ENCODE measurements around the gene ZEB2.

The ZEB2 gene

DNA sequence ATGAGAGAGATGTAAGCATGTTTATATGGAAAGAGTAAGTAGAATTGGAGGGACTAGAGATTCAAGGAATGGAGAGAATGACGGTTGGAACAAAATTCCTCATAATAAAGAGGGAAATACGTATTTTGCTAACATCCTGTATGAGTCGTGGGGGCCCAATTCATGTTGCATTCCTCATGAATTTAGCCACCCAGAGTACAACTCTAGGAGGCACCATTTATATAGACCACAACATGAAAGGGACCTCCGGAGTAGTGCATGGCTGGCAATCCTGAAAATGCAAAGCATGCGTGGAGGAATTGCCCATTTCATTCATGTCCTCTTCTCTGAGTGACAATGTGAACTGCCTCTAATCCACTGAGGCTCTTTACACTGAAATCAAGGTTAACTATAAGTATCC lies 168.2 kb downstream of the ZEB2 start:
- DNase-seq (ENCODE audit: low read depth in 2 of 2), result no peak

DNA sequence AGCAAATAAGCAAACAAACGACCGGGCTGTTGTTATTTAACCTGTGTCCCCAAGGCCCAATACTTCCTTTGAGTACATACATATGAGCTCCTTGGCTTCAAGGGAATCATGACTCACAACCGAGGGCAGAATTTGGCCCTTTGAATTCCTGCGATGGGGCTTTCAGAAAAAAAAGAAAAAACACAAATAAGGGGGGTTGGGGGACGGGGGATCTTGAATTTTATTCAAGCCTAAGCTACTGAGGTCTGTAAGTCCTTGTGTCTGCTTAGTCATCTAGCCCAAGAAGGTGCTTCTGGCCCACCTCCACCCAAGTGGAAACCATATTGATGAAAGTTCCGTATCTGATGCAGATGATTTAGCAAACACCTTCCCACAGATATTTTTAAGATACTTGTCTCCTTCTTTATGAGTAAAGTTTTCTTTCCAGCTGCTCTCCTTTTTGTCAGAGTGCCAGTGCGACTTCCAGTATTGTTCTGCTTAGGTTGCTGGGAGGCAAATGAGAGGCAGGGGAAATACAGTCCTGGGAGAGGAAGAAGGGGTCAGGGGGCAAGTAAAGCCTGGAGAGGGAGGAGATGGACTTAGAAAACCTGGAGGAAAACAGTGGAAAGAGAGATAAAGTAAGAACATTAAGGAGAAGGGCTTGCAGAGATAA lies 169.6 kb downstream of the ZEB2 start:
- DNase-seq (ENCODE audit: low read depth in 2 of 2), result no peak

DNA sequence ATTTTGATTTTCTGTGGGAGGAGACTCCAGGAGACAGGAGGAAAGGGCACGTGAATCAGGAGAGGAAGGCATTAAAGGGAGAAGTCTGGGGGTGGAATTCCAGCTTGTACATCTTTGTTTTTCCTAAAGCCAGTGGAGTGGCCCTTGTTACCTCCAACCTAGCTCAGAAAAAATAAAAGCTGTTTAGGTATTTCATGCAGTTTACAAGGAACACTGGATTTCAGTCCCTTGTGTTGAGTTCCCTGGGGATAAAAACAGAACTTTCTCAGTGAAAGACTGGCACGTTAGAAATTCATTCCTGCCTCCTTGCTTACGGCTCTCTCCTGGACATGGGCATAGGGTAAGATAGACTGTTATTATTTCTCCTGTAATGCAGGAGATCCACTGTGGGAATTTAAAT lies 170.2 kb downstream of the ZEB2 start:
- no peak for DNase-seq (ENCODE audit: low read depth in 2 of 2)

DNA sequence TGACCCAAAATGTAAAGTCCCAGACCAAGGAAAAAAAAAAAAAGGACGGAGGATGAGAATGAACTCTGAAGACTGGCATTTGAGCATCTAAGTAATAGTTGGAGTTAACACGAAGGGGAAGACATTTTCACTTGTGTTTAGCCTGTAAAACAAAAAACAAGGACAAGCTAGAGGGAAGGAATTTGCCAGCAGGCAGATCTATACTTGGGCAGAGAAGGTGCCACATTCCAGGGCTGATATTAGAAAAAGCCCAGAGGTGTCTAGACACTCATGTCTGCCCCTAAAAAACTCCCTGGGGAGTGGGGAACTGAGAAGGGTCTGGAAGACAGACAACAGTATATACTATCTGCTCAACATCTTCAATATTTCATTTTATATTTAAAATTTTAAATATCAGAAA lies 171.1 kb downstream of the ZEB2 start:
- DNase-seq (ENCODE audit: low read depth in 2 of 2), result no peak

DNA sequence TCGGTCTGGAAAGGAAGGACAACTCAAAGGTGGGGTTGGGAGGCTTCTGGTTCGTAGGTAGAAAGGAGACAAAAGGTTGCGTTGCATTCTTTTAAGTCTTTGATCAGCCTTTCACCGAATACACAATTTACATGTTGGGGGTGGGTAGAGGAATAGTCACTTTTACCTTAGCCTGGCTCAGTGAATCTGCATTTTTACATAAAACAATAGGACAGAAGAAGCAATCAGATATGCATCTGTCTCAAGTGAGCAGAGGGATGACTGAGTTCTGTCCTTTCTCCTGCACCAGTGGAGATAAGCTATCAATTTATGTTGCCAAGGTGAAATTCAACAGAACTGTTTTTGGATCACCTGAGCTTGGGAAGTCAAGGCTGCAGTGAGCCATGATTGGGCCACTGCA lies 173.7 kb downstream of the ZEB2 start:
- DNase-seq (ENCODE audit: low read depth in 2 of 2), result no peak

DNA sequence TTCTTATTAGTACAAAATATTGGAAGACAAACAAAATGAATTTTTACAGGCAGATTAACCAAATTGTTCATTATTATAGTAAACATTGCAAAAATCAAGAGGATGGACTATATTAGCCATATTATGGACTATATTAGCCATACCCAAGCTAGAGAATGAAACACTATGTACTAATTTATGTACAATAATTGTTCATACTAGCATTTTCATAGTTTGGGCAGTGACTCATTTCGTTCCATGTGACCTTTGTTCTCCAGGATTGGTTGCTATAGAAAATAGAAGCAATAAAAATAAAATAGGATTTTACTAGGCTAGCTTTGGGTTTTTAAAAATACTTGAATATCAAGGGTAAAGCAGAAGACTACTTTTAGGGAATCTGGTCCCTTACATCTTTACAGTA lies 176.8 kb downstream of the ZEB2 start:
- DNase-seq (ENCODE audit: low read depth in 2 of 2), result no peak

DNA sequence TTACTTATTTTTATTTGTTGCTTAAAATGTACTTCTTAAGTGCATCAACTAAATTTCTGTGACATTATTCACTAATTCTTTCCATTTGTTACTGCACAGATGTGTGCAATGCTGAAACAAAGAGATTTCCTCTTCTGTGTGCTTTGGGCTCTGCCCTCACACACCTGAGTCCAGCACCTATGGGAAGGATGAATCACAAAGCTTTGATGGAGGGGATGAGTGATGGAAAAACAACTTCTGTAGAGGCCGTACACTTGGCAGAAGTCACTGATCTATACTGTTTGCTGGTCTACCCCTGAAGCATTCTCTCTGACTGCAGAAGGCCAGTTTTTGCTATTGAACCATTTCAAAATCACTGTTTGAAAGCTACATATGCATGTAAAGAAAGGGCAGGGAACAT lies 178.4 kb downstream of the ZEB2 start:
- DNase-seq (ENCODE audit: low read depth in 2 of 2), result no peak

DNA sequence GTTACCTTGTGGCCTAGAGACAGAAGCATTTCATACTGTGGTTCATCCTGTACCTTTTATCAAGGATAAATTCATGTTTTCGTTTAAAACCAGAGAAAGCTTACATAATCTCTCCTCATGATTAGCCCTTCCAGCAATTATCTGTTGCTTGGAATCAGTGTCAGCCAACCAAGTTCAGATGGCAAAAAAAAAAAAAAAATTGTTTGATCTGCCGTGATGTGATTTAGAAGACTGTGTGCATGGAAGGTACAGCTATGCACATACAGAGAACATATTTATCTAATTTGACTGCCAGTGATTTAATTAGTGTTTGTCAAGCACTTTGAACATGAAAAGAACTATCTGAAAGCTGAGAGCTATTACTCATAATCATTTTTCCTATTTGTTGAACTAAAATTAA lies 180.9 kb downstream of the ZEB2 start:
- no peak for DNase-seq (ENCODE audit: low read depth in 2 of 2)

DNA sequence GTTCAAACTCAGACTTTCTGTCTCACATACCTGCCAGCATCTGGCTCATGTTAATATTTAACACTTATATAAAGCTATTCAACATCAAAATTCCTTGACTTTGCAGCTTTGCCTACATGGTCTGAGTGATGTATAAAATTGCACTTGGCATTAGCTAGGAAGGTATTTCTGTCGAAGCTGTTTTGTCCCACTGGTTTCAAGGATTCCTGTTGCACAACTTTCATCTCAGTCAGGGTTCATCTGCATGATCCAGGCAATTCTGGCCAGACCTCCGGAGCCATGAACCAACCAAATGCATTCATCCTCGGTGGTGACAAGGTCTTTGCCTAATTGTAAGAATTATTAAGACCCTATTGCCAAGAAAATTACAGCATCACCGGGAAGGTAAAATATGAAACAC lies 185.4 kb downstream of the ZEB2 start:
- no peak for DNase-seq (ENCODE audit: low read depth in 2 of 2)

All from stimulated activated CD8-positive, alpha-beta memory T cell treated with anti-CD3 and anti-CD28 coated beads, Interleukin-15, amount 100 ng/mL, for 48 hours (primary cell).